H9 (cell line): Measurements from ENCODE around the gene FLRT2. TPM values are rescaled to one million over a fixed set of nuclear protein-coding genes. Genes with fewer than 3 reads are reported as not detected.

Source experiments
- DNase-seq: peaks from one replicate; pipeline ENCODE4 v3.0.0-alpha.2; 2017
- H2AFZ ChIP-seq: one replicate; pipeline ENCODE4 v1.6.1; 2013; ENCODE audit warnings: mild to moderate bottlenecking, low read length, control low read depth, moderate library complexity
- H2AK5ac ChIP-seq: 2 replicates; pipeline ENCODE4 v1.6.1; 2013; ENCODE audit warnings: low read length, control low read depth, mixed read lengths; ENCODE audit not compliant: insufficient read length
- H2BK120ac ChIP-seq: one replicate; pipeline ENCODE4 v1.6.1; 2013; ENCODE audit warnings: low read depth, mild to moderate bottlenecking, low read length, control low read depth, inconsistent platforms; ENCODE audit not compliant: poor library complexity, severe bottlenecking
- H2BK12ac ChIP-seq: 2 replicates; pipeline ENCODE4 v1.6.1; 2013; ENCODE audit warnings: low read length, control low read depth, mixed read lengths, low read depth; ENCODE audit not compliant: insufficient read length
- H2BK15ac ChIP-seq: 2 replicates; pipeline ENCODE4 v1.6.1; 2013; ENCODE audit warnings: low read depth, low read length, control low read depth
- H2BK20ac ChIP-seq: one replicate; pipeline ENCODE4 v1.6.1; 2013; ENCODE audit warnings: low read depth, mild to moderate bottlenecking, low read length, control low read depth, inconsistent platforms; ENCODE audit not compliant: poor library complexity, severe bottlenecking
- H2BK5ac ChIP-seq: 2 replicates; pipeline ENCODE4 v1.6.1; 2013; ENCODE audit warnings: low read length, control low read depth, mixed read lengths; ENCODE audit not compliant: insufficient read length
- H3K14ac ChIP-seq: 2 replicates; pipeline ENCODE4 v1.6.1; 2013; ENCODE audit warnings: low read length, control low read depth; ENCODE audit not compliant: insufficient read depth
- H3K18ac ChIP-seq: 2 replicates; pipeline ENCODE4 v1.6.1; 2013; ENCODE audit warnings: low read depth, mild to moderate bottlenecking, mixed read lengths, low read length, control low read depth; ENCODE audit not compliant: insufficient read length
- H3K23ac ChIP-seq: 2 replicates; pipeline ENCODE4 v1.6.1; 2013; ENCODE audit warnings: low read length, control low read depth, mixed read lengths, low read depth; ENCODE audit not compliant: insufficient read length
- H3K23me2 ChIP-seq: 2 replicates; pipeline ENCODE4 v1.6.1; 2013; ENCODE audit warnings: low read depth, mild to moderate bottlenecking, mixed read lengths, low read length, control low read depth; ENCODE audit not compliant: insufficient read length, poor library complexity, severe bottlenecking
- H3K27ac ChIP-seq: 2 replicates; pipeline ENCODE4 v1.5.1; 2013; ENCODE audit warnings: low read length, control low read depth, mixed read lengths, low read depth; ENCODE audit not compliant: insufficient read length
- H3K27me3 ChIP-seq: 2 replicates; pipeline ENCODE4 v1.6.1; 2013; ENCODE audit warnings: low read length, control low read depth, inconsistent platforms; ENCODE audit not compliant: insufficient read depth
- H3K4ac ChIP-seq: 2 replicates; pipeline ENCODE4 v1.6.1; 2013; ENCODE audit warnings: low read depth, mild to moderate bottlenecking, control low read depth, inconsistent platforms, low read length, moderate library complexity
- H3K4me1 ChIP-seq: 2 replicates; pipeline ENCODE4 v1.6.1; 2013; ENCODE audit warnings: low read length, control low read depth, inconsistent platforms; ENCODE audit not compliant: insufficient read depth
- H3K4me2 ChIP-seq: 2 replicates; pipeline ENCODE4 v1.6.1; 2013; ENCODE audit warnings: low read length, control low read depth, mixed read lengths; ENCODE audit not compliant: insufficient read length, insufficient read depth
- H3K56ac ChIP-seq: 2 replicates; pipeline ENCODE4 v1.6.1; 2013; ENCODE audit warnings: low read depth, mild to moderate bottlenecking, mixed read lengths, low read length, control low read depth; ENCODE audit not compliant: insufficient read length
- H3K79me1 ChIP-seq: 2 replicates; pipeline ENCODE4 v1.6.1; 2013; ENCODE audit warnings: low read depth, mild to moderate bottlenecking, moderate library complexity, low read length, control low read depth, inconsistent platforms; ENCODE audit not compliant: insufficient read depth, poor library complexity, severe bottlenecking
- H3K79me2 ChIP-seq: 2 replicates; pipeline ENCODE4 v1.6.1; 2013; ENCODE audit warnings: low read length, control low read depth, inconsistent platforms; ENCODE audit not compliant: insufficient read depth
- H3K9ac ChIP-seq: 2 replicates; pipeline ENCODE4 v1.6.1; 2013; ENCODE audit warnings: low read length, control low read depth, mixed read lengths; ENCODE audit not compliant: insufficient read length; ENCODE audit errors: extremely low read depth
- H3K9me3 ChIP-seq: one replicate; pipeline ENCODE4 v1.6.1; 2013; ENCODE audit warnings: low read depth, low read length, inconsistent platforms; ENCODE audit not compliant: control insufficient read depth
- H3T11ph ChIP-seq: one replicate; pipeline ENCODE4 v1.6.1; 2013; ENCODE audit warnings: mild to moderate bottlenecking, low read length, control low read depth, inconsistent platforms
- H4K20me1 ChIP-seq: one replicate; pipeline ENCODE4 v1.6.1; 2013; ENCODE audit not compliant: control insufficient read depth, insufficient read length, insufficient read depth
- H4K5ac ChIP-seq: 2 replicates; pipeline ENCODE4 v1.6.1; 2013; ENCODE audit warnings: low read depth, mild to moderate bottlenecking, mixed read lengths, low read length, control low read depth; ENCODE audit not compliant: insufficient read length
- H4K8ac ChIP-seq: replicated peaks from 2 replicates; pipeline ENCODE4 v1.6.1; 2013; ENCODE audit warnings: low read length, control low read depth, mixed read lengths, low read depth; ENCODE audit not compliant: insufficient read length
- H4K91ac ChIP-seq: 2 replicates; pipeline ENCODE4 v1.6.1; 2013; ENCODE audit warnings: low read depth, mild to moderate bottlenecking, moderate library complexity, mixed read lengths, low read length, control low read depth; ENCODE audit not compliant: insufficient read length
- H3K27ac Mint-ChIP-seq, 3 experiments: 2 replicates in 2 of 3; 3 replicates in 1 of 3; pipeline ENCODE4 v1.8.0; 2020 to 2021; ENCODE audit warnings: mixed read lengths in 3 of 3, mild to moderate bottlenecking in 1 of 3, moderate library complexity in 1 of 3
- H3K27me3 Mint-ChIP-seq: 2 replicates; pipeline ENCODE4 v1.8.0; 2021; ENCODE audit warnings: low read depth, mild to moderate bottlenecking, moderate library complexity, mixed read lengths
- H3K36me3 Mint-ChIP-seq, 3 experiments: 2 replicates in 2 of 3; 3 replicates in 1 of 3; pipeline ENCODE4 v1.8.0; 2020 to 2021; ENCODE audit warnings: low read depth in 3 of 3, mixed read lengths in 3 of 3; ENCODE audit not compliant: insufficient read depth in 1 of 3
- H3K4me1 Mint-ChIP-seq, 2 experiments: 2 replicates each; pipeline ENCODE4 v1.8.0; 2020; ENCODE audit warnings: mixed read lengths in 2 of 2
- H3K4me3 Mint-ChIP-seq, 2 experiments: 2 replicates in 1 of 2; 3 replicates in 1 of 2; pipeline ENCODE4 v1.8.0; 2020 to 2021; ENCODE audit warnings: mild to moderate bottlenecking in 2 of 2, mixed read lengths in 2 of 2, moderate library complexity in 1 of 2
- H3K9me3 Mint-ChIP-seq, 2 experiments: 2 replicates in 1 of 2; 3 replicates in 1 of 2; pipeline ENCODE4 v1.8.0; 2020; ENCODE audit warnings: mild to moderate bottlenecking in 2 of 2, mixed read lengths in 2 of 2, moderate library complexity in 1 of 2
- total RNA-seq: library from RNA; stranded (reverse); gene quantifications from 2 replicates; pipeline ENCODE4 v1.2.1, GENCODE V29; 2021
- TF ChIP-seq, protein P1 (sequence below): fragments of 200-600 bp; sonication (generic); conservative IDR thresholded peaks from 3 replicates; pipeline ENCODE4 v1.8.0; 2021; ENCODE audit warnings: antibody characterized with exemption, mild to moderate bottlenecking

Gene FLRT2
- total RNA-seq, 1 experiment from 2014 or later = 3.3 TPM

DNA sequence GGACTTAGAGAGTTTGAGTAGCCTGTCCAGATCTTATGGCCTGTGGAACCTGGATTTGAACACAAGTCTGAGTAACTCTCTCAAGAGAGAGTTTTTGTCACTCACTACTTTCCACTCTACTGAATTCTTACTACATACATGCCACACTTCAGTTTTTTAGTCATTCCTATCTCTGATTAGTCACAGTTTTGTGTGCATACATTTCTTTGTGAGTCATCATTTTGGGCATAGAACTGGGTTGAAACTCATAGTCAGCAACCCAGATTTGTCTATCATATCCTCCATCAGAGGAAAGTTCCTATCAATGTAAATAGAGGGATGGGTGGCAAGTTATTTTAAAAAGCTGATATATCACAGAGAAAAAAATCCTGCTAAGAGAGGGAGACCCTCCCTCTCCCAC lies 42.9 kb downstream of the FLRT2 start:
- H2BK5ac ChIP-seq = no peak overlapping the region

More for the DNA sequence above, 42.9 kb downstream of the FLRT2 start:
- Histone ChIP-seq H3T11ph (no peak overlapping the region), H2BK12ac (no peak overlapping the region), H3K23ac (no peak overlapping the region), H3K79me1 (no peaks in the 10 kb centered on the region), H2BK15ac (no peak overlapping the region), H3K14ac (no peak overlapping the region), H4K8ac (no peak overlapping the region), H3K79me2 (no peaks in the 10 kb centered on the region), H3K9me3 (no peaks in the 10 kb centered on the region), H2BK120ac (no peak overlapping the region), H2BK20ac (no peak overlapping the region), H3K4ac (no peak overlapping the region), H3K27me3 (no peaks in the 10 kb centered on the region), H3K56ac (no peak overlapping the region), H3K27ac (no peak overlapping the region), H4K5ac (no peak overlapping the region), H3K4me1 (peaks cover 3% of the 10 kb centered on the region; the same call in 1 of the 2 replicates), H3K4me2 (no peak overlapping the region), H3K23me2 (no peaks in the 10 kb centered on the region), H3K9ac (no peak overlapping the region), H2AFZ (no peak overlapping the region), H2AK5ac (no peak overlapping the region), H3K18ac (no peak overlapping the region), H4K91ac (no peak overlapping the region), H4K20me1 (no peaks in the 10 kb centered on the region)
- Mint-ChIP-seq H3K27ac (no peak overlapping the region), H3K36me3 (no peaks in the 10 kb centered on the region), H3K4me3 (no peak overlapping the region), H3K27me3 (no peaks in the 10 kb centered on the region), H3K9me3 (no peaks in the 10 kb centered on the region), H3K4me1 (peaks cover 51 to 52% of the 10 kb centered on the region in 2 experiments)
- DNase-seq = no peak
- TF ChIP-seq, protein P1, sequence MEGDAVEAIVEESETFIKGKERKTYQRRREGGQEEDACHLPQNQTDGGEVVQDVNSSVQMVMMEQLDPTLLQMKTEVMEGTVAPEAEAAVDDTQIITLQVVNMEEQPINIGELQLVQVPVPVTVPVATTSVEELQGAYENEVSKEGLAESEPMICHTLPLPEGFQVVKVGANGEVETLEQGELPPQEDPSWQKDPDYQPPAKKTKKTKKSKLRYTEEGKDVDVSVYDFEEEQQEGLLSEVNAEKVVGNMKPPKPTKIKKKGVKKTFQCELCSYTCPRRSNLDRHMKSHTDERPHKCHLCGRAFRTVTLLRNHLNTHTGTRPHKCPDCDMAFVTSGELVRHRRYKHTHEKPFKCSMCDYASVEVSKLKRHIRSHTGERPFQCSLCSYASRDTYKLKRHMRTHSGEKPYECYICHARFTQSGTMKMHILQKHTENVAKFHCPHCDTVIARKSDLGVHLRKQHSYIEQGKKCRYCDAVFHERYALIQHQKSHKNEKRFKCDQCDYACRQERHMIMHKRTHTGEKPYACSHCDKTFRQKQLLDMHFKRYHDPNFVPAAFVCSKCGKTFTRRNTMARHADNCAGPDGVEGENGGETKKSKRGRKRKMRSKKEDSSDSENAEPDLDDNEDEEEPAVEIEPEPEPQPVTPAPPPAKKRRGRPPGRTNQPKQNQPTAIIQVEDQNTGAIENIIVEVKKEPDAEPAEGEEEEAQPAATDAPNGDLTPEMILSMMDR = no peak
